ENCODE measurements around the gene PFDN2. TPM values are rescaled to one million over a fixed set of nuclear protein-coding genes. Genes with fewer than 3 reads are reported as not detected.
A peak's percentile ranks its signal among the peaks of the same experiment; 100 is the strongest.

PFDN2 gene
- 10 to 100 TPM; 30.3 to 38.2 TPM for total RNA-seq
- long read RNA-seq, transcript PFDN2-201 (4 exons, 677 nt) = major isoform, 29 of 30 reads
- long read RNA-seq, partial matches to known transcripts = 0 of 30 reads
- long read RNA-seq, other reads (novel, unspliced or antisense) = 1 of 30 reads

- intact Hi-C loops (cut with DNase I, micrococcal nuclease) = no loop called here
These were observed at the start of gene PFDN2, which contains the start of gene NIT1 for GRCh38 chr1:161117759-161118581. Gene PFDN2 (minus strand): TSS chr1:161118037. CDS start chr1:161118026, 11 bp downstream. Gene NIT1 (plus strand): TSS chr1:161118105. CDS start chr1:161118177, 72 bp downstream.

GRCh38 chr1:161166669-161167548 is 49.1 kb upstream of the PFDN2 start:
- ATAC-seq (peak; percentile 5), DNase-seq (no peak)
- intact Hi-C loops (cut with DNase I, micrococcal nuclease) = no loop called here

More at GRCh38 chr1:161117759-161118581, at the start of gene PFDN2, which contains the start of gene NIT1:
- DNase-seq (peak; percentile 87 to 91), ATAC-seq (peak; percentile 82)

- ATAC-seq (peak; percentile 92), DNase-seq (peak; percentile 95 to 98)
- intact Hi-C loops (cut with DNase I, micrococcal nuclease) = no loop called here
These were observed 48.2 kb upstream of the PFDN2 start, which contains the start of gene PPOX for GRCh38 chr1:161165742-161166668. Gene PPOX (plus strand): TSS chr1:161166426. CDS start chr1:161166848, 422 bp downstream.

GRCh38 chr1:161164901-161165610 is 47.2 kb upstream of the PFDN2 start:
- intact Hi-C loops (cut with DNase I, micrococcal nuclease) = no loop called here
- DNase-seq (no peak), ATAC-seq (no peak)

- intact Hi-C loops (cut with DNase I, micrococcal nuclease) = no loop called here
- no peak for ATAC-seq
- DNase-seq = no peak
These were observed 46.0 kb upstream of the PFDN2 start for GRCh38 chr1:161163793-161164192.

- intact Hi-C loops (cut with DNase I, micrococcal nuclease) = no loop called here
- DNase-seq (no peak), ATAC-seq (no peak)
These were observed 45.0 kb upstream of the PFDN2 start for GRCh38 chr1:161162806-161163205.

- no peak for ATAC-seq
- DNase-seq = no peak
- intact Hi-C loops (cut with DNase I, micrococcal nuclease) = no loop called here
These were observed 44.2 kb upstream of the PFDN2 start for GRCh38 chr1:161162052-161162451.

- ATAC-seq = no peak
- no peak for DNase-seq
- intact Hi-C loops (cut with DNase I, micrococcal nuclease) = no loop called here
These were observed 43.8 kb upstream of the PFDN2 start for GRCh38 chr1:161161652-161162051.

GRCh38 chr1:161160671-161161145 is 42.9 kb upstream of the PFDN2 start:
- intact Hi-C loops (cut with DNase I, micrococcal nuclease) = no loop called here
- no peak for ATAC-seq
- DNase-seq = no peak

GRCh38 chr1:161159913-161160243 is 42.0 kb upstream of the PFDN2 start:
- ATAC-seq (no peak), DNase-seq (no peak)
- intact Hi-C loops (cut with DNase I, micrococcal nuclease) = no loop called here

GRCh38 chr1:161159087-161159912 is 41.5 kb upstream of the PFDN2 start, which contains the start of gene USP21:
Gene USP21 (plus strand): TSS chr1:161159500. CDS start chr1:161160641, 1,141 bp downstream.
- peak; percentile 96 for ATAC-seq
- intact Hi-C loops (cut with DNase I, micrococcal nuclease) = no loop called here
- DNase-seq = peak; percentile 90 to 95

GRCh38 chr1:161158316-161159010 is 40.6 kb upstream of the PFDN2 start:
- no peak for DNase-seq
- no peak for ATAC-seq
- intact Hi-C loops (cut with DNase I, micrococcal nuclease) = no loop called here

GRCh38 chr1:161157867-161158266 is 40.0 kb upstream of the PFDN2 start:
- intact Hi-C loops (cut with DNase I, micrococcal nuclease) = no loop called here
- no peak for ATAC-seq
- no peak for DNase-seq

- peak; percentile 92 for ATAC-seq
- intact Hi-C loops (cut with DNase I, micrococcal nuclease) = no loop called here
- DNase-seq = peak; percentile 82
These were observed 36.0 kb upstream of the PFDN2 start, which contains the start of gene UFC1 for GRCh38 chr1:161153682-161154337. Gene UFC1 (plus strand): TSS chr1:161153978. CDS start chr1:161153998, 20 bp downstream.

GRCh38 chr1:161153176-161153575 is 35.3 kb upstream of the PFDN2 start:
- peak; percentile 5 for ATAC-seq
- DNase-seq = no peak
- intact Hi-C loops (cut with DNase I, micrococcal nuclease) = no loop called here

Measured in left colon (tissue), 2 donors.